Osteocyte (in vitro differentiated cells): ENCODE results near the gene CDH4. TPM values are rescaled to one million over a fixed set of nuclear protein-coding genes. Genes with fewer than 3 reads are reported as not detected.

Experiments used
- DNase-seq: peaks from one replicate; pipeline ENCODE4 v3.0.0; 2021; ENCODE audit warnings: mixed read lengths; ENCODE audit not compliant: unreplicated experiment; ENCODE audit errors: extremely low spot score
- H3K27ac Mint-ChIP-seq: one replicate; pipeline ENCODE4 v1.8.0; 2021; ENCODE audit warnings: mild to moderate bottlenecking, mixed read lengths; ENCODE audit not compliant: unreplicated experiment
- H3K27me3 Mint-ChIP-seq: one replicate; pipeline ENCODE4 v1.8.0; 2021; ENCODE audit warnings: mixed read lengths; ENCODE audit not compliant: unreplicated experiment
- H3K36me3 Mint-ChIP-seq: one replicate; pipeline ENCODE4 v1.8.0; 2021; ENCODE audit warnings: mixed read lengths; ENCODE audit not compliant: unreplicated experiment
- H3K4me1 Mint-ChIP-seq: one replicate; pipeline ENCODE4 v1.8.0; 2021; ENCODE audit warnings: mixed read lengths; ENCODE audit not compliant: unreplicated experiment
- H3K4me3 Mint-ChIP-seq: one replicate; pipeline ENCODE4 v1.8.0; 2021; ENCODE audit warnings: mild to moderate bottlenecking, moderate library complexity, mixed read lengths; ENCODE audit not compliant: unreplicated experiment
- H3K9me3 Mint-ChIP-seq: one replicate; pipeline ENCODE4 v1.8.0; 2021; ENCODE audit warnings: mixed read lengths; ENCODE audit not compliant: unreplicated experiment
- CTCF ChIP-seq: fragments of 200-600 bp; sonication (generic); IDR thresholded peaks from 2 replicates; pipeline ENCODE4 v1.5.0; 2021; ENCODE audit warnings: antibody characterized with exemption, mild to moderate bottlenecking, moderate library complexity
- total RNA-seq: library from RNA; stranded (reverse); gene quantifications from 2 replicates; pipeline ENCODE4 v1.2.1, GENCODE V29; 2021

CDH4 gene
- total RNA-seq, 1 donor from 2014 or later: 1.3 TPM

- Mint-ChIP-seq H3K27ac (no peak overlapping the region), H3K4me3 (no peak overlapping the region), H3K27me3 (no peaks in the 10 kb centered on the region), H3K36me3 (no peaks in the 10 kb centered on the region), H3K4me1 (no peaks in the 10 kb centered on the region), H3K9me3 (peaks cover 6% of the 10 kb centered on the region)
- DNase-seq: no peak
- TF ChIP-seq CTCF: no peak
These were observed 657.8 kb downstream of the CDH4 start for GRCh38 chr20:61909821-61910220.

- no peak for TF ChIP-seq CTCF
- Mint-ChIP-seq H3K36me3 (no peaks in the 10 kb centered on the region), H3K4me1 (no peaks in the 10 kb centered on the region), H3K27me3 (no peaks in the 10 kb centered on the region), H3K27ac (no peak overlapping the region), H3K4me3 (no peak overlapping the region), H3K9me3 (peaks cover 6% of the 10 kb centered on the region)
- no peak for DNase-seq
These were observed 659.8 kb downstream of the CDH4 start for GRCh38 chr20:61911824-61912223.

- Mint-ChIP-seq H3K27me3 (no peaks in the 10 kb centered on the region), H3K4me3 (no peak overlapping the region), H3K9me3 (peaks cover 6% of the 10 kb centered on the region), H3K27ac (no peak overlapping the region), H3K4me1 (no peaks in the 10 kb centered on the region), H3K36me3 (no peaks in the 10 kb centered on the region)
- DNase-seq: no peak
- no peak for TF ChIP-seq CTCF
These were observed 660.8 kb downstream of the CDH4 start for GRCh38 chr20:61912665-61913422.

GRCh38 chr20:61913423-61914225 is 661.6 kb downstream of the CDH4 start:
- Mint-ChIP-seq H3K4me1 (no peaks in the 10 kb centered on the region), H3K36me3 (no peaks in the 10 kb centered on the region), H3K4me3 (no peak overlapping the region), H3K9me3 (peaks cover 6% of the 10 kb centered on the region), H3K27ac (no peak overlapping the region), H3K27me3 (no peaks in the 10 kb centered on the region)
- DNase-seq: no peak
- TF ChIP-seq CTCF: no peak

- peaks cover 6% of the 10 kb centered on the region for H3K9me3 Mint-ChIP-seq
- no peak for TF ChIP-seq CTCF
- no peak overlapping the region for H3K27ac Mint-ChIP-seq
- H3K4me1 Mint-ChIP-seq: no peaks in the 10 kb centered on the region
- no peaks in the 10 kb centered on the region for H3K36me3 Mint-ChIP-seq
- H3K27me3 Mint-ChIP-seq: no peaks in the 10 kb centered on the region
- no peak for DNase-seq
- H3K4me3 Mint-ChIP-seq: no peak overlapping the region
These were observed 663.0 kb downstream of the CDH4 start for GRCh38 chr20:61915101-61915500.
